Fibroblast of lung (primary cell): ENCODE data around the gene TRAPPC8.
"Not testable (repeated sequence)": the region's sequence is repeated elsewhere in the genome, so short reads cannot be mapped to it uniquely, and the experiment has no call there.

ENCODE experiments used
- EZH2 ChIP-seq: IDR thresholded peaks from 2 replicates; pipeline ENCODE4 v1.5.1; 2012; ENCODE audit warnings: low read length, control low read depth, mild to moderate bottlenecking; ENCODE audit errors: missing control alignments
- TF ChIP-seq, protein P1 (sequence below), 2 donors: IDR thresholded peaks in 1 of 2; conservative IDR thresholded peaks in 1 of 2; 1 replicate in 1 of 2; 2 replicates in 1 of 2; pipeline ENCODE4 v1.5.1; 2011 to 2012; ENCODE audit warnings: low read length in 2 of 2, control low read depth in 1 of 2, inconsistent platforms in 1 of 2, low read depth in 1 of 2, mild to moderate bottlenecking in 1 of 2

DNA sequence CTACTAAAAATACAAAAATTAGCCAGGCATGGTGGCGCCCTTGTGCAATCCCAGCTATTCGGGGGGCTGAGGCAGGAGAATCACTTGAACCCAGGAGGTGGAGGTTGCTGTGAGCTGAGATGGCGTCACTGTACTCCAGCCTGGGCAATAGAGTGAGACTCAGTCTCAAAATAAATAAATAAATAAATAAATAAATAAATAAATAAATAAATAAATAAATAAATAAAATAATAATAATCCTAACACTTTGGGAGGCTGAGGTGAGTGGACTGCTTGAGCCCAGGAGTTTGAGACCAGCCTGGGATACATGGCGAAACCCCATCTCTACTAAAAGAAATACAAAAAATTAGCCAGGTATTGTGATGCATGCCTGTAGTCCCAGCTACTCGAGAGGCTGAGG is 23.6 kb downstream of the TRAPPC8 start:
- TF ChIP-seq, protein P1, sequence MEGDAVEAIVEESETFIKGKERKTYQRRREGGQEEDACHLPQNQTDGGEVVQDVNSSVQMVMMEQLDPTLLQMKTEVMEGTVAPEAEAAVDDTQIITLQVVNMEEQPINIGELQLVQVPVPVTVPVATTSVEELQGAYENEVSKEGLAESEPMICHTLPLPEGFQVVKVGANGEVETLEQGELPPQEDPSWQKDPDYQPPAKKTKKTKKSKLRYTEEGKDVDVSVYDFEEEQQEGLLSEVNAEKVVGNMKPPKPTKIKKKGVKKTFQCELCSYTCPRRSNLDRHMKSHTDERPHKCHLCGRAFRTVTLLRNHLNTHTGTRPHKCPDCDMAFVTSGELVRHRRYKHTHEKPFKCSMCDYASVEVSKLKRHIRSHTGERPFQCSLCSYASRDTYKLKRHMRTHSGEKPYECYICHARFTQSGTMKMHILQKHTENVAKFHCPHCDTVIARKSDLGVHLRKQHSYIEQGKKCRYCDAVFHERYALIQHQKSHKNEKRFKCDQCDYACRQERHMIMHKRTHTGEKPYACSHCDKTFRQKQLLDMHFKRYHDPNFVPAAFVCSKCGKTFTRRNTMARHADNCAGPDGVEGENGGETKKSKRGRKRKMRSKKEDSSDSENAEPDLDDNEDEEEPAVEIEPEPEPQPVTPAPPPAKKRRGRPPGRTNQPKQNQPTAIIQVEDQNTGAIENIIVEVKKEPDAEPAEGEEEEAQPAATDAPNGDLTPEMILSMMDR (conservative IDR thresholded peaks at IDR 0.05 in 1 of 2, IDR thresholded peaks at IDR 0.05 in 1 of 2; ENCODE audit: low read depth in 1 of 2, low read length in 2 of 2): not testable (repeated sequence)
- TF ChIP-seq EZH2: not testable (repeated sequence)
